ENCODE data around the gene ESR1.

Gene ESR1

GRCh38 chr6:151773382-151773781 lies 34.1 kb upstream of the ESR1 start:
- Histone ChIP-seq H2BK5ac (ENCODE audit: low read length) (no peak overlapping the region), H3K4me1 (ENCODE audit: control insufficient read depth in 2 of 2, insufficient read depth in 1 of 2, low read depth in 1 of 2, low read length in 2 of 2) (no peaks in the 10 kb centered on the region), H2BK12ac (ENCODE audit: low read length) (no peak overlapping the region), H3K79me1 (ENCODE audit: low read depth, low read length) (no peaks in the 10 kb centered on the region), H3K27ac (replicated peaks; ENCODE audit: low read length) (no peak overlapping the region), H3K18ac (ENCODE audit: low read length) (no peak overlapping the region), H3K36me3 (replicated peaks in 1 of 2; ENCODE audit: control insufficient read depth in 2 of 2, insufficient read depth in 2 of 2, low read length in 2 of 2) (no peaks in the 10 kb centered on the region), H4K91ac (ENCODE audit: low read depth, low read length, poor library complexity) (no peak overlapping the region), H3K4me2 (ENCODE audit: insufficient read depth, low read length, poor library complexity, severe bottlenecking) (no peak overlapping the region), H4K8ac (ENCODE audit: low read depth, low read length) (no peak overlapping the region), H3K23ac (ENCODE audit: low read depth, low read length, poor library complexity) (no peak overlapping the region), H3K9me3 (replicated peaks in 1 of 2; ENCODE audit: control insufficient read depth in 2 of 2, insufficient read depth in 1 of 2, low read depth in 1 of 2, low read length in 2 of 2) (no peaks in the 10 kb centered on the region), H3K9ac (ENCODE audit: low read depth, low read length, poor library complexity) (no peak overlapping the region), H2AFZ (ENCODE audit: low read length) (no peak overlapping the region), H3K4me3 (ENCODE audit: low read length in 2 of 2) (no peak overlapping the region), H2AK5ac (ENCODE audit: low read depth, low read length) (no peak overlapping the region), H2BK120ac (ENCODE audit: low read depth, low read length) (no peak overlapping the region), H2BK15ac (ENCODE audit: low read length) (no peak overlapping the region), H3K4ac (ENCODE audit: low read length) (no peak overlapping the region), H3K14ac (ENCODE audit: low read length) (no peak overlapping the region), H3K27me3 (ENCODE audit: control insufficient read depth in 3 of 3, insufficient read depth in 3 of 3, low read depth in 1 of 3, low read length in 3 of 3) (no peaks in the 10 kb centered on the region)
- no peak for DNase-seq (ENCODE audit: low spot score)
- no CpG with 5 or more reads among the region's 3 CpGs for WGBS, 2 donors (ENCODE audit: extremely low coverage in 2 of 2, insufficient read length in 2 of 2, insufficient replicate concordance in 1 of 2)

- H3K14ac ChIP-seq (ENCODE audit: low read length) = no peak overlapping the region
- peaks cover 0 to 3% (median 0%) of the 10 kb centered on the region in 3 experiments for H3K27me3 ChIP-seq (ENCODE audit: control insufficient read depth in 3 of 3, insufficient read depth in 3 of 3, low read depth in 1 of 3, low read length in 3 of 3)
- no peak overlapping the region for H3K4me2 ChIP-seq (ENCODE audit: insufficient read depth, low read length, poor library complexity, severe bottlenecking)
- H2BK5ac ChIP-seq (ENCODE audit: low read length) = no peak overlapping the region
- no peaks in the 10 kb centered on the region for H3K79me1 ChIP-seq (ENCODE audit: low read depth, low read length)
- WGBS, 2 donors (ENCODE audit: extremely low coverage in 2 of 2, insufficient read length in 2 of 2, insufficient replicate concordance in 1 of 2) = no CpG with 5 or more reads among the region's 2 CpGs
- H3K18ac ChIP-seq (ENCODE audit: low read length) = no peak overlapping the region
- H3K23ac ChIP-seq (ENCODE audit: low read depth, low read length, poor library complexity) = no peak overlapping the region
- H3K27ac ChIP-seq (replicated peaks; ENCODE audit: low read length) = no peak overlapping the region
- no peak overlapping the region for H2BK120ac ChIP-seq (ENCODE audit: low read depth, low read length)
- H2AFZ ChIP-seq (ENCODE audit: low read length) = no peak overlapping the region
- no peak for DNase-seq (ENCODE audit: low spot score)
- H2BK15ac ChIP-seq (ENCODE audit: low read length) = no peak overlapping the region
- no peaks in the 10 kb centered on the region for H3K36me3 ChIP-seq (replicated peaks in 1 of 2; ENCODE audit: control insufficient read depth in 2 of 2, insufficient read depth in 2 of 2, low read length in 2 of 2)
- no peak overlapping the region for H2BK12ac ChIP-seq (ENCODE audit: low read length)
- no peak overlapping the region for H4K91ac ChIP-seq (ENCODE audit: low read depth, low read length, poor library complexity)
- no peaks in the 10 kb centered on the region for H3K9me3 ChIP-seq (replicated peaks in 1 of 2; ENCODE audit: control insufficient read depth in 2 of 2, insufficient read depth in 1 of 2, low read depth in 1 of 2, low read length in 2 of 2)
- no peak overlapping the region for H3K4ac ChIP-seq (ENCODE audit: low read length)
- H3K4me3 ChIP-seq (ENCODE audit: low read length in 2 of 2) = no peak overlapping the region
- H3K4me1 ChIP-seq (ENCODE audit: control insufficient read depth in 2 of 2, insufficient read depth in 1 of 2, low read depth in 1 of 2, low read length in 2 of 2) = no peaks in the 10 kb centered on the region
- H3K9ac ChIP-seq (ENCODE audit: low read depth, low read length, poor library complexity) = no peak overlapping the region
- H2AK5ac ChIP-seq (ENCODE audit: low read depth, low read length) = no peak overlapping the region
- H4K8ac ChIP-seq (ENCODE audit: low read depth, low read length) = no peak overlapping the region
Measured at GRCh38 chr6:151782560-151782959, 24.9 kb upstream of the ESR1 start.

GRCh38 chr6:151783692-151784091 lies 23.8 kb upstream of the ESR1 start:
- no peak overlapping the region for H3K23ac ChIP-seq (ENCODE audit: low read depth, low read length, poor library complexity)
- H3K27me3 ChIP-seq (ENCODE audit: control insufficient read depth in 3 of 3, insufficient read depth in 3 of 3, low read depth in 1 of 3, low read length in 3 of 3) = peaks cover 0 to 3% (median 0%) of the 10 kb centered on the region in 3 experiments
- H3K4me1 ChIP-seq (ENCODE audit: control insufficient read depth in 2 of 2, insufficient read depth in 1 of 2, low read depth in 1 of 2, low read length in 2 of 2) = no peaks in the 10 kb centered on the region
- no peak overlapping the region for H2BK5ac ChIP-seq (ENCODE audit: low read length)
- H3K14ac ChIP-seq (ENCODE audit: low read length) = no peak overlapping the region
- no CpG with 5 or more reads among the region's 2 CpGs for WGBS, 2 donors (ENCODE audit: extremely low coverage in 2 of 2, insufficient read length in 2 of 2, insufficient replicate concordance in 1 of 2)
- no peak overlapping the region for H4K91ac ChIP-seq (ENCODE audit: low read depth, low read length, poor library complexity)
- H3K4me2 ChIP-seq (ENCODE audit: insufficient read depth, low read length, poor library complexity, severe bottlenecking) = no peak overlapping the region
- no peak overlapping the region for H4K8ac ChIP-seq (ENCODE audit: low read depth, low read length)
- no peak overlapping the region for H3K9ac ChIP-seq (ENCODE audit: low read depth, low read length, poor library complexity)
- no peak overlapping the region for H2BK15ac ChIP-seq (ENCODE audit: low read length)
- no peak overlapping the region for H3K4me3 ChIP-seq (ENCODE audit: low read length in 2 of 2)
- H2BK120ac ChIP-seq (ENCODE audit: low read depth, low read length) = no peak overlapping the region
- no peak for DNase-seq (ENCODE audit: low spot score)
- no peaks in the 10 kb centered on the region for H3K79me1 ChIP-seq (ENCODE audit: low read depth, low read length)
- H3K9me3 ChIP-seq (replicated peaks in 1 of 2; ENCODE audit: control insufficient read depth in 2 of 2, insufficient read depth in 1 of 2, low read depth in 1 of 2, low read length in 2 of 2) = no peaks in the 10 kb centered on the region
- no peak overlapping the region for H3K4ac ChIP-seq (ENCODE audit: low read length)
- H2AFZ ChIP-seq (ENCODE audit: low read length) = no peak overlapping the region
- no peaks in the 10 kb centered on the region for H3K36me3 ChIP-seq (replicated peaks in 1 of 2; ENCODE audit: control insufficient read depth in 2 of 2, insufficient read depth in 2 of 2, low read length in 2 of 2)
- no peak overlapping the region for H3K27ac ChIP-seq (replicated peaks; ENCODE audit: low read length)
- no peak overlapping the region for H2AK5ac ChIP-seq (ENCODE audit: low read depth, low read length)
- no peak overlapping the region for H2BK12ac ChIP-seq (ENCODE audit: low read length)
- no peak overlapping the region for H3K18ac ChIP-seq (ENCODE audit: low read length)

GRCh38 chr6:151784441-151785214 lies 22.9 kb upstream of the ESR1 start:
- no peak overlapping the region for H3K4ac ChIP-seq (ENCODE audit: low read length)
- no peak overlapping the region for H3K4me3 ChIP-seq (ENCODE audit: low read length in 2 of 2)
- DNase-seq (ENCODE audit: low spot score) = no peak
- no peak overlapping the region for H3K14ac ChIP-seq (ENCODE audit: low read length)
- H2AFZ ChIP-seq (ENCODE audit: low read length) = no peak overlapping the region
- H3K79me1 ChIP-seq (ENCODE audit: low read depth, low read length) = no peaks in the 10 kb centered on the region
- H2AK5ac ChIP-seq (ENCODE audit: low read depth, low read length) = no peak overlapping the region
- H4K91ac ChIP-seq (ENCODE audit: low read depth, low read length, poor library complexity) = no peak overlapping the region
- no peak overlapping the region for H3K4me2 ChIP-seq (ENCODE audit: insufficient read depth, low read length, poor library complexity, severe bottlenecking)
- H2BK120ac ChIP-seq (ENCODE audit: low read depth, low read length) = no peak overlapping the region
- H3K18ac ChIP-seq (ENCODE audit: low read length) = no peak overlapping the region
- H2BK15ac ChIP-seq (ENCODE audit: low read length) = no peak overlapping the region
- no peaks in the 10 kb centered on the region for H3K36me3 ChIP-seq (replicated peaks in 1 of 2; ENCODE audit: control insufficient read depth in 2 of 2, insufficient read depth in 2 of 2, low read length in 2 of 2)
- peaks cover 0 to 3% (median 0%) of the 10 kb centered on the region in 3 experiments for H3K27me3 ChIP-seq (ENCODE audit: control insufficient read depth in 3 of 3, insufficient read depth in 3 of 3, low read depth in 1 of 3, low read length in 3 of 3)
- H3K9ac ChIP-seq (ENCODE audit: low read depth, low read length, poor library complexity) = no peak overlapping the region
- H2BK12ac ChIP-seq (ENCODE audit: low read length) = no peak overlapping the region
- no peak overlapping the region for H2BK5ac ChIP-seq (ENCODE audit: low read length)
- no peak overlapping the region for H3K23ac ChIP-seq (ENCODE audit: low read depth, low read length, poor library complexity)
- H3K27ac ChIP-seq (replicated peaks; ENCODE audit: low read length) = no peak overlapping the region
- no peaks in the 10 kb centered on the region for H3K4me1 ChIP-seq (ENCODE audit: control insufficient read depth in 2 of 2, insufficient read depth in 1 of 2, low read depth in 1 of 2, low read length in 2 of 2)
- H4K8ac ChIP-seq (ENCODE audit: low read depth, low read length) = no peak overlapping the region
- no peaks in the 10 kb centered on the region for H3K9me3 ChIP-seq (replicated peaks in 1 of 2; ENCODE audit: control insufficient read depth in 2 of 2, insufficient read depth in 1 of 2, low read depth in 1 of 2, low read length in 2 of 2)

Measured in neuronal stem cell (in vitro differentiated cells).